Measurements from ENCODE around the gene ALKBH8. TPM values are rescaled to one million over a fixed set of nuclear protein-coding genes. Genes with fewer than 3 reads are reported as not detected.

The ALKBH8 gene
- total and polyA plus RNA-seq, 2 of the 4 experiments (the other 2 are of a cell fraction) = 3.0 to 6.6 TPM

- H3K36me3 ChIP-seq (ENCODE audit: control insufficient read depth, insufficient read depth, low read length) = no peaks in the 10 kb centered on the region
- dilution Hi-C loops (cut with HindIII; ENCODE audit: low sequenced_read_pairs, unreplicated experiment) (no loop called here), in situ Hi-C loops (cut with MboI; ENCODE audit: low sequenced_read_pairs) (no loop called here), intact Hi-C loops (cut with micrococcal nuclease) (no loop called here)
- no peak overlapping the region for H2AK5ac ChIP-seq (ENCODE audit: low read depth, low read length)
- no peak overlapping the region for H2BK15ac ChIP-seq (ENCODE audit: low read depth, low read length)
- no peak overlapping the region for H3K4ac ChIP-seq (ENCODE audit: low read depth, low read length)
- no peak overlapping the region for H3K18ac ChIP-seq (ENCODE audit: low read depth, low read length)
- WGBS, 2 experiments (ENCODE audit: extremely low coverage in 2 of 2, insufficient read length in 1 of 2) = no CpG with 5 or more reads among the region's 2 CpGs
- H2AFZ ChIP-seq (replicated peaks; ENCODE audit: low read length, poor library complexity) = no peak overlapping the region
- H2BK5ac ChIP-seq (ENCODE audit: low read depth, low read length, poor library complexity, severe bottlenecking) = no peak overlapping the region
- no peaks in the 10 kb centered on the region for H3K9me3 ChIP-seq (ENCODE audit: control insufficient read depth, insufficient read depth, low read length)
- no TSS peak for BruUV-seq (replicated peaks)
- POLR2A ChIA-PET (ENCODE audit: unreplicated experiment) = no interaction called here
- no peak overlapping the region for H3K23ac ChIP-seq (ENCODE audit: low read depth, low read length)
- H3K79me1 ChIP-seq (ENCODE audit: low read depth in 1 of 2, low read length in 2 of 2) = no peaks in the 10 kb centered on the region
- no peak for ATAC-seq (ENCODE audit: low read depth)
- H4K20me1 ChIP-seq (ENCODE audit: insufficient read depth, low read length) = no peaks in the 10 kb centered on the region
- no peak overlapping the region for H3K56ac ChIP-seq (ENCODE audit: extremely low read depth, insufficient read depth, low read length)
- no peak overlapping the region for H3K4me2 ChIP-seq (ENCODE audit: low read depth, low read length)
- H3K4me1 ChIP-seq (ENCODE audit: control insufficient read depth, insufficient read depth, low read length) = no peaks in the 10 kb centered on the region
- H4K8ac ChIP-seq (ENCODE audit: low read depth in 2 of 2, low read length in 2 of 2) = no peak overlapping the region
- no peak overlapping the region for H4K5ac ChIP-seq (ENCODE audit: low read depth, low read length)
- TF ChIP-seq RAD21 (IDR thresholded peaks at IDR 0.05; ENCODE audit: low read length) = no peak
- TF ChIP-seq MAFK (IDR thresholded peaks at IDR 0.05; ENCODE audit: low read depth, low read length) = no peak
- no peak for TF ChIP-seq CTCF (conservative IDR thresholded peaks at IDR 0.05; ENCODE audit: low read depth, low read length)
- no peak for TF ChIP-seq MAZ (IDR thresholded peaks at IDR 0.05; ENCODE audit: borderline replicate concordance, low read depth, low read length)
- no peak for TF ChIP-seq BHLHE40 (IDR thresholded peaks at IDR 0.05; ENCODE audit: low read depth, low read length)
- no peak for TF ChIP-seq USF2 (IDR thresholded peaks at IDR 0.05; ENCODE audit: low read depth, low read length)
- no peak for TF ChIP-seq POLR2A (IDR thresholded peaks at IDR 0.05; ENCODE audit: low read depth, low read length)
- no peak for TF ChIP-seq NFE2L2 (IDR thresholded peaks at IDR 0.05; ENCODE audit: low read depth, low read length)
- TF ChIP-seq RFX5 (IDR thresholded peaks at IDR 0.05; ENCODE audit: low read depth, low read length) = no peak
- no peak for TF ChIP-seq ELK1 (IDR thresholded peaks at IDR 0.05; ENCODE audit: borderline replicate concordance, low read depth, low read length)
- no peak for TF ChIP-seq MXI1 (IDR thresholded peaks at IDR 0.05; ENCODE audit: borderline replicate concordance, low read depth, low read length)
- TF ChIP-seq CEBPB (IDR thresholded peaks at IDR 0.05; ENCODE audit: low read depth, low read length) = no peak
- no peak for TF ChIP-seq RCOR1 (IDR thresholded peaks at IDR 0.05; ENCODE audit: insufficient replicate concordance, low read length)
- TF ChIP-seq SMC3 (IDR thresholded peaks at IDR 0.05; ENCODE audit: low read depth, low read length) = no peak
- no peak for TF ChIP-seq CHD1 (IDR thresholded peaks at IDR 0.05; ENCODE audit: low read depth, low read length)
- no peak for TF ChIP-seq FOS (IDR thresholded peaks at IDR 0.05; ENCODE audit: low read depth, low read length)
- H4K91ac ChIP-seq (ENCODE audit: insufficient read depth, low read depth, low read length) = no peak overlapping the region
- no peak overlapping the region for H2BK120ac ChIP-seq (ENCODE audit: low read depth, low read length)
- H3K14ac ChIP-seq (replicated peaks; ENCODE audit: low read depth, low read length) = no peak overlapping the region
- H3K27me3 ChIP-seq (ENCODE audit: control insufficient read depth, insufficient read depth, low read length) = peaks cover 5% of the 10 kb centered on the region; the same call in 1 of the 2 replicates
- no peak overlapping the region for H2AK9ac ChIP-seq (replicated peaks; ENCODE audit: low read depth, low read length, poor library complexity)
- H3K9ac ChIP-seq (ENCODE audit: low read depth, low read length) = no peak overlapping the region
- CTCF ChIA-PET = no interaction called here
- H3K27ac ChIP-seq (ENCODE audit: insufficient read depth, low read length) = no peak overlapping the region
- H3K4me3 ChIP-seq (ENCODE audit: insufficient read depth, low read depth, low read length) = no peak overlapping the region
- no peaks in the 10 kb centered on the region for H3K9me1 ChIP-seq (ENCODE audit: insufficient read depth, low read length)
- no peak for DNase-seq
- no peak overlapping the region for H2BK20ac ChIP-seq (ENCODE audit: low read depth, low read length)
Observed at GRCh38 chr11:107612445-107612844, 46.9 kb upstream of the ALKBH8 start.
